ENCODE results near the gene PYURF. TPM values are rescaled to one million over a fixed set of nuclear protein-coding genes. Genes with fewer than 3 reads are reported as not detected.

The PYURF gene
- total RNA-seq, 1 donor from 2014 or later = 49.8 TPM

GRCh38 chr4:88489100-88489761 is 34.3 kb downstream of the PYURF start:
- Mint-ChIP-seq H3K36me3 (ENCODE audit: low read depth, unreplicated experiment) (peaks cover 3% of the 10 kb centered on the region), H3K4me1 (ENCODE audit: unreplicated experiment) (peaks cover 7% of the 10 kb centered on the region), H3K4me3 (ENCODE audit: unreplicated experiment) (no peak overlapping the region), H3K27me3 (ENCODE audit: unreplicated experiment) (no peaks in the 10 kb centered on the region), H3K9me3 (ENCODE audit: unreplicated experiment) (no peaks in the 10 kb centered on the region), H3K27ac (ENCODE audit: unreplicated experiment) (no peak overlapping the region)
- DNase-seq (ENCODE audit: low spot score) = no peak
- no peak for TF ChIP-seq CTCF (IDR thresholded peaks at IDR 0.05; ENCODE audit: unreplicated experiment)

- Mint-ChIP-seq H3K4me1 (ENCODE audit: unreplicated experiment) (no peaks in the 10 kb centered on the region), H3K27me3 (ENCODE audit: unreplicated experiment) (peaks cover 1% of the 10 kb centered on the region), H3K27ac (ENCODE audit: unreplicated experiment) (no peak overlapping the region), H3K4me3 (ENCODE audit: unreplicated experiment) (no peak overlapping the region), H3K36me3 (ENCODE audit: low read depth, unreplicated experiment) (no peaks in the 10 kb centered on the region), H3K9me3 (ENCODE audit: unreplicated experiment) (no peaks in the 10 kb centered on the region)
- DNase-seq (ENCODE audit: low spot score) = no peak
- TF ChIP-seq CTCF (IDR thresholded peaks at IDR 0.05; ENCODE audit: unreplicated experiment) = no peak
These were observed 42.0 kb downstream of the PYURF start for GRCh38 chr4:88481537-88481936.

GRCh38 chr4:88478247-88478646 is 45.3 kb downstream of the PYURF start:
- Mint-ChIP-seq H3K27ac (ENCODE audit: unreplicated experiment) (no peak overlapping the region), H3K9me3 (ENCODE audit: unreplicated experiment) (no peaks in the 10 kb centered on the region)

GRCh38 chr4:88477229-88477860 is 46.2 kb downstream of the PYURF start:
- Mint-ChIP-seq H3K27me3 (ENCODE audit: unreplicated experiment) (peaks cover 2% of the 10 kb centered on the region), H3K27ac (ENCODE audit: unreplicated experiment) (no peak overlapping the region), H3K9me3 (ENCODE audit: unreplicated experiment) (no peaks in the 10 kb centered on the region), H3K4me1 (ENCODE audit: unreplicated experiment) (no peaks in the 10 kb centered on the region), H3K36me3 (ENCODE audit: low read depth, unreplicated experiment) (peaks cover 8% of the 10 kb centered on the region), H3K4me3 (ENCODE audit: unreplicated experiment) (no peak overlapping the region)
- no peak for TF ChIP-seq CTCF (IDR thresholded peaks at IDR 0.05; ENCODE audit: unreplicated experiment)
- DNase-seq (ENCODE audit: low spot score) = no peak

More at GRCh38 chr4:88478247-88478646, 45.3 kb downstream of the PYURF start:
- no peaks in the 10 kb centered on the region for H3K4me1 Mint-ChIP-seq (ENCODE audit: unreplicated experiment)
- H3K27me3 Mint-ChIP-seq (ENCODE audit: unreplicated experiment) = peaks cover 2% of the 10 kb centered on the region
- no peak overlapping the region for H3K4me3 Mint-ChIP-seq (ENCODE audit: unreplicated experiment)
- no peak for DNase-seq (ENCODE audit: low spot score)
- no peak for TF ChIP-seq CTCF (IDR thresholded peaks at IDR 0.05; ENCODE audit: unreplicated experiment)
- peaks cover 4% of the 10 kb centered on the region for H3K36me3 Mint-ChIP-seq (ENCODE audit: low read depth, unreplicated experiment)

Other genes with a start within 250 kb of the PYURF start
- 9.7 TPM for gene PPM1K, start 239.2 kb downstream of the PYURF start, total RNA-seq (ENCODE audit: unreplicated experiment)
- gene HERC6, start 144.9 kb downstream of the PYURF start, total RNA-seq (ENCODE audit: unreplicated experiment) = 3.2 TPM
- 9.1 TPM for gene HERC5, start 66.7 kb downstream of the PYURF start, total RNA-seq (ENCODE audit: unreplicated experiment)
- 8.0 TPM for gene HERC3, start 68.7 kb upstream of the PYURF start, total RNA-seq (ENCODE audit: unreplicated experiment)
- gene NAP1L5, start 174.1 kb upstream of the PYURF start, total RNA-seq (ENCODE audit: unreplicated experiment) = 4.4 TPM

All from endothelial cell (in vitro differentiated cells).